ENCODE results near the gene CPNE1.

The CPNE1 gene

GRCh38 chr20:35618263-35619131, 46.2 kb downstream of the CPNE1 start:
- DNase-seq, result no peak

- peak; percentile 29 to 53 for DNase-seq
Measured at GRCh38 chr20:35617397-35618262, 47.1 kb downstream of the CPNE1 start.

GRCh38 chr20:35616465-35617396, 48.0 kb downstream of the CPNE1 start:
- DNase-seq, result peak; percentile 56 to 65

GRCh38 chr20:35615667-35616464, 48.8 kb downstream of the CPNE1 start, which contains the start of gene SPAG4:
Gene SPAG4, plus strand, starts transcription at chr20:35615829. Its CDS starts 175 bp downstream, at chr20:35616004.
- DNase-seq, result peak; percentile 100

- no peak for DNase-seq
Measured at GRCh38 chr20:35611482-35611881, 53.2 kb downstream of the CPNE1 start.

GRCh38 chr20:35610833-35611427, 53.8 kb downstream of the CPNE1 start:
- no peak for DNase-seq

- no peak for DNase-seq
Measured at GRCh38 chr20:35607003-35607735, 57.5 kb downstream of the CPNE1 start.

- no peak for DNase-seq
Measured at GRCh38 chr20:35606127-35606526, 58.6 kb downstream of the CPNE1 start.

- DNase-seq, result peak in 1 of 2 donors; percentile 25
Measured at GRCh38 chr20:35604449-35604747, 60.3 kb downstream of the CPNE1 start.

- no peak for DNase-seq
Measured at GRCh38 chr20:35603695-35604448, 60.8 kb downstream of the CPNE1 start.

GRCh38 chr20:35602851-35603495, 61.7 kb downstream of the CPNE1 start:
- DNase-seq, result no peak

- DNase-seq, result no peak
Measured at GRCh38 chr20:35601990-35602389, 62.7 kb downstream of the CPNE1 start.

- peak; percentile 82 to 83 for DNase-seq
Measured at GRCh38 chr20:35600993-35601973, 63.4 kb downstream of the CPNE1 start.

GRCh38 chr20:35600176-35600992, 64.3 kb downstream of the CPNE1 start:
- DNase-seq, result no peak

GRCh38 chr20:35599776-35600120, 65.0 kb downstream of the CPNE1 start:
- no peak for DNase-seq

- no peak for DNase-seq
Measured at GRCh38 chr20:35598899-35599775, 65.6 kb downstream of the CPNE1 start.

Measured in CD4-positive, alpha-beta T cell treated with Interleukin-1 beta for 1 hour (primary cell).